ENCODE results near the gene BABAM1. TPM values are rescaled to one million over a fixed set of nuclear protein-coding genes. Genes with fewer than 3 reads are reported as not detected.

Gene BABAM1
- total RNA-seq, 2 experiments from 2014 or later = 98.5 to 100 TPM

DNA sequence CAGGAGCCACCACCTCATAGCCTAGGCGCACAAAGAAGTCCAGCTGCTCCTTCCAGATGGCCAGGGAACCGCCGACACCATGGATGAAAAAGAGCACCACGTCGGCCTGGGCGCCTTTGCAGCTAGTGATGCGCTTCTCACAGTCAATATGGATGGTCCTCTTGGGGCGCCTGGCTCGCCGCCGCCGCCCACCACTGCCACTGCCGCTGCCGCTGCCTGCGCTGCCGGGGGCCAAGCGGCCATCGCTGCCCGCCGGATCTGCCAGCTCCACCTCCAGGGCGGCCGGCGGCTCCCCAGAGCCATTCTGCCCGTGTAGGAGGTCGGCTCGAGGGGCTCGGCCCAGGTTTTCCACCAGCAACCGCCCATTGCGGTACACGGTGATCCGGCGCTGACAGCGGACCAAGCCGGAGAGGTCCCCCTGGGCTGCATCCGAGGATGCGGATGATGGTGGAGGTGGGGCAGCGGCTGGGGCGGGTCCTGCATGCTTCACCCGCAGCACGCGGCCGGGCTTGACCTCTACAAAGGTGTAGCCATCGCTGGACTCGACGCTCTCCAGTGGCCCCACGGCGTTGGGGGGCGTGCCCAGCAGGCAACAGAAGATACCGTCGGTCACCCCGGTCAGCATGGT, 33.9 kb downstream of the BABAM1 start:
- Mint-ChIP-seq H3K4me3 (no peak overlapping the region), H3K9me3 (no peaks in the 10 kb centered on the region), H3K27ac (no peak overlapping the region), H3K4me1 (peaks cover 30% of the 10 kb centered on the region), H3K36me3 (ENCODE audit: low read depth) (peaks cover 7% of the 10 kb centered on the region), H3K27me3 (no peaks in the 10 kb centered on the region)
- POLR2A ChIA-PET = interaction anchor here (1.2 kb wide), 1 partner anchor 34 kb away, joined by 3 read pairs; the partner anchor contains the start of gene BABAM1
- CTCF ChIA-PET = no interaction called here
- DNase-seq = no peak

DNA sequence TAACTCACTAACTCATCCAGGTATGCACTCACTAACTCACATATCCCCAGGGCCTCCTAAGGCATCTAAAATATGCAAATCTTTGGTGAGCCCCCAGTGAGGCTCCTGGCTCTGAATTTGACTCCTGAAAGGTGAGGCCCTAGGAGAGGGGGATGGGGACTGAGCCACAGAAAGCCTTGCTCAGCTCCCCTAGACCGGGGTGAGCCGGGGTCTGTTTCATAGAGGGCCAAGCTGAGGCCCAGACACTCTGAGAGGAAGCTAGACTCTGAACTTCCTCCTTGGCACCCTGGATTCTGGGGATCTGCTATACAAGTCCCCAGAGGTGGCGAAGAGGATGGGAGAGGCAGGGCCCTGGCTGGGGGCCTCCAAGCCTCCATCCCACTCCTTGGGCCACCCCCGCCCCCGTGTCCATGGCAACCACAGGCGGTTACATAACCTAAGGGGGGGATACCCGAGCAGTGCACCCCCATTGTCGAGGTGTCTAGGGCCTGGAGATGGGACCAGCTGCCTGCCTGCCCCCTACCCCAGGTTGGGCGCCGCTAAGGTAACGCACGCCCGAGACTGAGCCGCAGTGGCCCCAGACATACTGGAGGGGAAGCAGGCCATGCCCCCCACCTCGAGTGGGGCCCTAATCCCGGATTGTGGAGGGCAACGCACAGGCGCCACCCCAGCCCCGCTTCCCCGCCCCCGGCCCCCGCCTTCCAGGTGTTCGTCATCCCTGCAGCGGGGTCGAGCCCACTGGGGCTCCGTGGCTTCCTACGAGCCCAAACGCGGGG, 35.3 kb downstream of the BABAM1 start:
- no peaks in the 10 kb centered on the region for H3K9me3 Mint-ChIP-seq
- DNase-seq = no peak
- H3K4me3 Mint-ChIP-seq = peak overlapping the region; percentile 69
- ChIA-PET CTCF (interaction anchor here (0.6 to 3.1 kb wide), 4 partner anchors 9 to 32 kb away, joined by 3 to 32 read pairs (median 4); partner anchors contain the start of gene ANO8), POLR2A (interaction anchor here (1.2 to 4.8 kb wide), 4 partner anchors 9 to 35 kb away, joined by 3 to 50 read pairs (median 8); partner anchors contain the start of genes ANO8 and BABAM1)
- no peak overlapping the region for H3K27ac Mint-ChIP-seq
- peaks cover 5% of the 10 kb centered on the region for H3K36me3 Mint-ChIP-seq (ENCODE audit: low read depth)
- no peaks in the 10 kb centered on the region for H3K27me3 Mint-ChIP-seq
- peaks cover 41% of the 10 kb centered on the region for H3K4me1 Mint-ChIP-seq

DNA sequence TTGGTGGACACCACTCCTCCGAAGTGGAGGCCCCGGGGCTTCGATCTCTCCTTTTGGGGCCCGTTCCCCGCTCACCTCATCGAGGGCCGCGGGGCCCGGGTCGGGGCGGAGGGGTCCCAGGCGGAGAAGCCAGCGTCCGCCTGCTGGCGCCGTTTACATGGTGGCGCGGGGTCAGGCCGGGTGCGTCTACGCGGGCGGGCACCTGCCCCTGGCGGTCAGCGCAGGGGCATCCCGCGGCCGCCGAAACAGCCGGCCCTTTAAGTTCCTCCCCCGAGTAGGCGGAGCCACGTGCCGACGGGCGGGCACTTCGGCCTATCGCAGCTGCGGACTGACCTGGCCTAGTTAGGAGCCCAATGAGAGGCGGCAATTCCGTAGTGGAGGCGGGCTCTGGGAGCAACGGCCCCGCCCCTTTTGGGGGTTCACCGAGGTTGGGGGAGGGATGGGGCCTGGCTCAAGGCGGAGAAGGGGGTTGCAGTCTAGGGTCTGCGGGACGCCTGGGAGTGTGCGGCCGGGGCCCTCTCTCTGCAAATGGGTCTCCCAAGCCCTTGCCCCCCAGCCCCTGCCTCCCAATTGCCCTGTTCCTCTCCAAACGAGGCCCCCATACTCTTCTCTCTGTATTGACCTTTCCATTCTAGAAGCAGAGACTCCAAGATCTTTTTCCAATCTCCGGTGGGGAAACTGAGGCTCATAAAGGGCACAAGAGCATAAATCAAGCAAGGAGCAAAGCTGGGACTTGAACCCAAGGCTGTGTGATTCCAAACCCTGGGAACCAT, 36.1 kb downstream of the BABAM1 start, which contains the start of gene ABHD8:
TSS of gene ABHD8 (minus strand) at position 259 of the 773 bp plus-strand sequence. CDS start 1,809 bp downstream, outside the sequence.
- ChIA-PET CTCF (interaction anchor here (0.6 to 3.1 kb wide), 4 partner anchors 10 to 99 kb away, joined by 3 to 32 read pairs (median 4); partner anchors contain the start of gene ANO8), POLR2A (interaction anchor here (0.8 to 4.8 kb wide), 5 partner anchors 10 to 177 kb away, joined by 3 to 50 read pairs (median 4); partner anchors contain the start of genes ANO8 and USE1)
- Mint-ChIP-seq H3K27ac (peak within 1 kb of the TSS; percentile 54), H3K4me3 (peak within 1 kb of the TSS; percentile 69), H3K4me1 (peaks cover 46% of the 10 kb centered on the region), H3K36me3 (ENCODE audit: low read depth) (peaks cover 1% of the 10 kb centered on the region), H3K9me3 (no peaks in the 10 kb centered on the region), H3K27me3 (no peaks in the 10 kb centered on the region)
- DNase-seq = peak; percentile 95

DNA sequence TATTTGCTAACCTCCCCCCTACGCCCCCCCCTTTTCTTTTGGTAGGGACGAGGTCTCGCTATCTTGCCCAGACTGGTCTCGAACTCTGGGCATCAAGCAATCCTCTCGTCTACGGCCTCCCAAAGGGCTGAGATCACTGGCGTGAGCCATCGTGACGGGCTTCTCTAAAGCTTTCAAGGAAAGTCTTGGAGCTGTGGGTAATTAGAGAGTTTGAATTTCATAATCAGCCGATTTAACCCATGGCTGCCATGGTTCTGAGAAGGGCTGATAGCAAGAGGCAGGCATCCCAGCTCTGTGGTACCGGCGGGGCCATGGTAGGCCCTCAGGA, 36.7 kb downstream of the BABAM1 start:
- Mint-ChIP-seq H3K4me1 (peaks cover 46% of the 10 kb centered on the region), H3K4me3 (peak overlapping the region; percentile 69), H3K9me3 (no peaks in the 10 kb centered on the region), H3K36me3 (ENCODE audit: low read depth) (no peaks in the 10 kb centered on the region), H3K27me3 (no peaks in the 10 kb centered on the region), H3K27ac (no peak overlapping the region)
- DNase-seq = no peak
- CTCF ChIA-PET = interaction anchor here (0.6 to 3.1 kb wide), 4 partner anchors 11 to 98 kb away, joined by 3 to 32 read pairs (median 4); partner anchors contain the start of gene ANO8
- POLR2A ChIA-PET = interaction anchor here (0.8 to 4.8 kb wide), 5 partner anchors 10 to 178 kb away, joined by 3 to 50 read pairs (median 4); partner anchors contain the start of genes ANO8 and USE1

DNA sequence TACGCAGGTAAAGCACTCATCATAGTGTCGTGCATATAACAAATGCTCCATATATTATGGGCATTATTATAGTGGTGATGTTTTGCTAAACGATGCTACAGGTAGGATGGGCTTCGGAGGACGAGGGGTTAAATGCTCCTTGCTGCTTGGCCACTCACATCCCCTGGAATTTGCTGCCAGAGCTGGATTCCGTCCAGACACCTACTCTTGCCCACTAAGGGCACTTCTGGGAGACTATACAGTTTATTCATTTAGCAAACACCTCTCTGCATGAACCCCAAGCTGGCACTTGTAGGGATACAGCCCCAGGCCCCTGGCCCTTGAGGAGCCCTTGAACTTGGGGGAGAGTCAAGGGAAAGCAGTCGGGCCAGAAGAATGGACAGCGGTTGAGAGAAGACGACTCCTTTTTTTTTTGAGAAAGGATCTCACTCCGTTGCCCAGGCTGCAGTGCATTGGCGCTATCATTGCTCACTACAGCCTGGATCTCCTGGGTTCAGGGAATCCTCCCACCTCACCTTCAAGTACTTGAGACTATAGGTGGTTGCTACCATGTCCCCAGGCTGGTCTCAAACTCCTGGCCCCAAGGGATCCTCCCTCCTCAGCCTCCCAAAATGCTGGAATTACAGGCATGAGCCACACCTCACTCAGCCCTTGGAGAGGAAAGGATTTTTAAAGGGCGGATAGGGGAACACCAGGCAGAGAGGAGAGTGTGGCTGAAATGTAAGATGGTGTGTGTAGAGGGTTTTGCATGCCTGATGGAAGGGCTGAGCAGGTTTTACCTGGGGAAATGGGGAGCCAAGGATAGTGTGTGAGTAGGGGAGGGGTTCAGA, 37.4 kb downstream of the BABAM1 start:
- Mint-ChIP-seq H3K4me3 (peak overlapping the region; percentile 89), H3K27ac (peak overlapping the region; percentile 90), H3K4me1 (peaks cover 52% of the 10 kb centered on the region), H3K36me3 (ENCODE audit: low read depth) (peaks cover 5% of the 10 kb centered on the region), H3K27me3 (no peaks in the 10 kb centered on the region), H3K9me3 (no peaks in the 10 kb centered on the region)
- ChIA-PET POLR2A (interaction anchor here (0.8 to 4.8 kb wide), 7 partner anchors 11 to 179 kb away, joined by 3 to 50 read pairs (median 5); partner anchors contain the start of genes ANO8 and MVB12A), CTCF (interaction anchor here (0.6 to 3.1 kb wide), 20 partner anchors 9 to 234 kb away, joined by 3 to 32 read pairs (median 5); partner anchors contain the start of genes ANKLE1, ANO8, BABAM1 and BST2)
- DNase-seq = no peak

DNA sequence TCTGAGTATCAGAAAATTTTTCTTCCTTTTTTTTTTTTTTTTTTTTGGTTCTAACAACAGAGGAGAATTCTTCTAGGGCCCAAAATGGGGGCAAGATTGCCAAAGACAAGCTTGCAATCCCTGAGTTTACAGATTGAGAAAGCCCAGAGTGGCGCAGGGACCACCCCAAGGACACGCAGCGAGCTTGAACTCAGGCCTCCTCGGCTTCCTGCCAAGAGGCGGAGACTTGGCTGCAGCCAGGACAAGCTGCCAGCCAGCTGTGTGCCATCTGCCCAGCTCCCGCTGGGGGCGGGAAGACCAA, 37.9 kb downstream of the BABAM1 start:
- peak overlapping the region; percentile 90 for H3K27ac Mint-ChIP-seq
- H3K9me3 Mint-ChIP-seq = no peaks in the 10 kb centered on the region
- ChIA-PET POLR2A (interaction anchor here (0.6 to 4.8 kb wide), 7 partner anchors 12 to 115 kb away, joined by 3 to 50 read pairs (median 5); partner anchors contain the start of genes ANO8 and MVB12A), CTCF (interaction anchor here (0.6 to 3.1 kb wide), 20 partner anchors 9 to 235 kb away, joined by 3 to 32 read pairs (median 5); partner anchors contain the start of genes ANKLE1, ANO8, BABAM1 and BST2)
- H3K4me3 Mint-ChIP-seq = peak overlapping the region; percentile 89
- peaks cover 5% of the 10 kb centered on the region for H3K36me3 Mint-ChIP-seq (ENCODE audit: low read depth)
- DNase-seq = no peak
- peaks cover 53% of the 10 kb centered on the region for H3K4me1 Mint-ChIP-seq
- no peaks in the 10 kb centered on the region for H3K27me3 Mint-ChIP-seq

DNA sequence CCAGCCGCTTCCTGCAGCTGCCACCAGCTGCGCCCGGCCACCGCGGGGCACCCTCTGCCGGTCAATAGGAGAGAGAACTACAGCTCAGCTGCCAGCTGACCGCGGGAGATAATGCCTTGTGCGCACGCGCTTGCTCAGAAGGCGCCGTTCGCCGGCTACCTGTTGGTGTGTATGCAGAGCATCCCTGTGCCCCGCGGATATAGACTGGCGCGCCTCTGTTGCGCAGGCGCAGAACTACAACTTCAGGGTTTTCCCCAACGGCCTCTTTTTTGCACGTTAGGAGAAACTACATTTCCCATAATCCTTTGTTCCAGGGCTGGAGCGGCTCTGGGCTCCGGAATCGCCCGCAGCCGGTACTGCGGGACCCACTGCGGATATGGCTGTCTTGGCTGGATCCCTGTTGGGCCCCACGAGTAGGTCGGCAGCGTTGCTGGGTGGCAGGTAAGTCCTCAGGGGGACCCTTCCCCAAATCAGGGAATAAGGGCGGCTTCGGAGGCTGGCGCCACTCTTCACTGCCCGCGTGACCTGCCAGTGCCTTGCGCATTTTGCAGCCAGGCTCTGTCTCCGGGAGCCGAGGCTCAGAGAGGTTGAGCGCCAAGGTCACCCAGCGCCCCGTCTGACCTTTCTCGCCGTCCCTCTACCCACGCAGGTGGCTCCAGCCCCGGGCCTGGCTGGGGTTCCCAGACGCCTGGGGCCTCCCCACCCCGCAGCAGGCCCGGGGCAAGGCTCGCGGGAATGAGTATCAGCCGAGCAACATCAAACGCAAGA, 38.5 kb downstream of the BABAM1 start, which contains the start of gene MRPL34:
TSS of gene MRPL34 (plus strand) at position 356 of the 768 bp plus-strand sequence. CDS start at position 377, 21 bp downstream.
- ChIA-PET POLR2A (interaction anchor here (0.6 to 4.8 kb wide), 9 partner anchors 12 to 114 kb away, joined by 3 to 50 read pairs (median 5); partner anchors contain the start of genes ANO8, MVB12A and OCEL1), CTCF (interaction anchor here (0.6 to 3.1 kb wide), 23 partner anchors 10 to 236 kb away, joined by 3 to 32 read pairs (median 4); partner anchors contain the start of genes ANKLE1, ANO8, BABAM1 and BST2)
- peaks cover 5% of the 10 kb centered on the region for H3K36me3 Mint-ChIP-seq (ENCODE audit: low read depth)
- H3K4me3 Mint-ChIP-seq = peak within 1 kb of the TSS; percentile 89
- no peaks in the 10 kb centered on the region for H3K27me3 Mint-ChIP-seq
- no peaks in the 10 kb centered on the region for H3K9me3 Mint-ChIP-seq
- H3K4me1 Mint-ChIP-seq = peaks cover 58% of the 10 kb centered on the region
- H3K27ac Mint-ChIP-seq = peak within 1 kb of the TSS; percentile 90
- DNase-seq = peak; percentile 98

DNA sequence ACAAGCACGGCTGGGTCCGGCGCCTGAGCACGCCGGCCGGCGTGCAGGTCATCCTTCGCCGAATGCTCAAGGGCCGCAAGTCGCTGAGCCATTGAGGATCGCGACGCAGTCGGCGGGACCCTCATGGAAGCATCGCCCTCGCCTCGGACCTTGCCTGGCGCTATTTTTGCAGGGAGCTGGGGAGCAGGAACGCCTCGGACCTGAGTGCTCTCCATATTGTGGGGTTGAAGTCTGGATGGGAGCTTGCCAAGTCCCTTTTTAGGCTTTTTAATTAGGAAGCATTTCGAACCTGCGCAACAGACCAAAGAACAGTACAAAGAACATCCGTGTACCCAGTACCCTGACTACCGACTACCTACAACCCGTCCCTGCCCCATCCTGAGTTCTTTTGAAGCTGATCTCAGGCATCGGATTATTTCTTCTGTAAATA, 39.1 kb downstream of the BABAM1 start:
- ChIA-PET POLR2A (interaction anchor here (0.7 to 4.8 kb wide), 7 partner anchors 11 to 113 kb away, joined by 3 to 50 read pairs (median 5); partner anchors contain the start of genes ANO8, MVB12A and OCEL1), CTCF (interaction anchor here (0.9 to 2.1 kb wide), 5 partner anchors 11 to 159 kb away, joined by 3 to 14 read pairs (median 3); partner anchors contain the start of gene BABAM1)
- Mint-ChIP-seq H3K4me1 (peaks cover 62% of the 10 kb centered on the region), H3K27ac (peak overlapping the region; percentile 90), H3K27me3 (no peaks in the 10 kb centered on the region), H3K9me3 (no peaks in the 10 kb centered on the region), H3K36me3 (ENCODE audit: low read depth) (peaks cover 5% of the 10 kb centered on the region), H3K4me3 (peak overlapping the region; percentile 89)
- DNase-seq = no peak

DNA sequence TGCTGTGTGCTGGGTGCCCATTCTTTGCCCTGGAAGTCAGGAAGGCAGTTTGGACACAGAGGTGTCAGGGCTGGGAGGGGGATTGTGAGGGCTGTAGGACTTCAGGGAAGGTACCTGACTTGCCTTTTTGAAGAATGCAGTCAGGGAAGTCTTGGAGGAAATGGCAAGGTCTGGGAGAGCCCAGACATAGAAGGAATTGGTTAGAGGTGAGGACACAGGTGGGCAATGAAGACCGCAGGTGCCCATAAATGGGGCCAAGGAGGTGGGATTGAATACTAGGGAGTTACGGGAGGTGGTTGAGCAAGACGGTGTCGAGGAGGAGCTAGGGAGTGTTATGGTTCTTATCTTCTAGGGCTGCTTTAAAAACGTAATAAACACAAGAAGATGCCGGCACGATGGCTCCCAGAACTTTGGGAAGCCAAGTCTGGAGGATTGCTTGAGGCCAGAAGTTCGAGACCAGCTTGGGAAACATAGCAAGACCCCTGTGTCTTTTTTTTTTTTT, 40.7 kb downstream of the BABAM1 start:
- CTCF ChIA-PET = no interaction called here
- Mint-ChIP-seq H3K27ac (no peak overlapping the region), H3K36me3 (ENCODE audit: low read depth) (peaks cover 11% of the 10 kb centered on the region), H3K9me3 (no peaks in the 10 kb centered on the region), H3K4me3 (peak overlapping the region; percentile 89), H3K27me3 (no peaks in the 10 kb centered on the region), H3K4me1 (peaks cover 64% of the 10 kb centered on the region)
- POLR2A ChIA-PET = interaction anchor here (1.6 to 4.0 kb wide), 2 partner anchors 17 to 24 kb away, joined by 10 to 47 read pairs; partner anchors contain the start of gene ANO8
- DNase-seq = no peak

DNA sequence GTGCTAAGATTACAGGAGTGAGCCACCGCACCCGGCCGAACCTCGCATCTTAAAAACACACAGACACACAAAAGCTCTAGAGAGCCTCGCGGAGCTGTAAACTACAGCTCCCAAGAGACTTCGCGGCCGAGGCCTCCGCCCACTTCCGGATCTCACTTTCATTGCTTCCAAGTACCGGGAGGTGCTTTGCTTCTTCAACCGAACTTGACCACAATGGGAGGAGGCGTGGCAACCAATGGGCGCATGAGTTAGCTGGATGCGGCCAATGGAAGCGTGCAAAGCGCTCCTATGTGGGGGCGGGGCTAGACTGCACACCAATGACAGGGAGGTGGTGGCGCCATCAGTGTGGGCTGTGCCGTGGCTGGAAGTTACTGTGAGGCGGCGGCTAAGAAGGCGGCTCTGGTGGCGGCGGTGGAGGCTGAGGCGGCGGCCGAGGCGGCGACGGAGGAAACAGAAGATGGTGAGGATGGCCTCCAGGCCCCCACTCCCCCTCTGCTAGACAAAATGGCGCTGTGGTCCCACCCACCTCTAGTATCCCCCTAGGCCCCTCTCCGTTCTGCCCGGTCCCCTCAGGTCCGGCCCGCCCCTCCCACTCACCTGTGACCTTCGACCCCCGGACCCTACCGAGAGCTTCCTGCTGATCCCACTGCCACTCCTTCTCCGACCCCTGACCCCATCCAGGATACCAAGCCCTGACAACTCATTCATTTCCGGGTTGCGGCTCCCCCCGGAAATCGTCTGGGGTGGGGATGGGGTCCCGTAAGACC, 42.1 kb downstream of the BABAM1 start, which contains the start of gene DDA1:
TSS of gene DDA1 (plus strand) at position 366 of the 767 bp plus-strand sequence. CDS start at position 458, 92 bp downstream.
- Mint-ChIP-seq H3K36me3 (ENCODE audit: low read depth) (peaks cover 19% of the 10 kb centered on the region), H3K27me3 (no peaks in the 10 kb centered on the region), H3K27ac (peak within 1 kb of the TSS; percentile 94), H3K9me3 (no peaks in the 10 kb centered on the region), H3K4me3 (peak within 1 kb of the TSS; percentile 98), H3K4me1 (peaks cover 57% of the 10 kb centered on the region)
- peak; percentile 100 for DNase-seq
- ChIA-PET POLR2A (interaction anchor here (0.6 to 4.0 kb wide), 21 partner anchors 8 to 1048 kb away, joined by 3 to 47 read pairs (median 4); partner anchors contain the start of genes ANO8, BABAM1, BST2 and GTPBP3), CTCF (interaction anchor here (0.7 to 1.9 kb wide), 14 partner anchors 9 to 691 kb away, joined by 3 to 11 read pairs (median 4); partner anchors contain the start of genes ANKLE1, ANO8, BABAM1 and USHBP1)
